MM.1S (cell line): ENCODE results near the gene PRKG1.

Experiments used
- CTCF ChIP-seq: fragments of 300-600 bp; sonication (generic); IDR thresholded peaks from 2 replicates; pipeline ENCODE4 v1.5.1; 2016; ENCODE audit warnings: antibody characterized with exemption, low read length, mixed read lengths
- EZH2 ChIP-seq: fragments of 300-600 bp; sonication (generic); optimal IDR thresholded peaks from 2 replicates; pipeline ENCODE3; 2017; ENCODE audit warnings: low read depth, mild to moderate bottlenecking, antibody characterized with exemption, low read length, mixed read lengths
- EZH2phosphoT487 ChIP-seq: fragments of 300-600 bp; sonication (generic); IDR thresholded peaks from 2 replicates; pipeline ENCODE4 v1.6.1; 2018; ENCODE audit warnings: antibody characterized with exemption, low read length

GRCh38 chr10:52100011-52100547, 1025.8 kb downstream of the PRKG1 start:
- no peak for TF ChIP-seq CTCF
- TF ChIP-seq EZH2 = no peak
- no peak for TF ChIP-seq EZH2phosphoT487
